ENCODE measurements around the gene WDR31.
"Not testable (repeated sequence)": the region's sequence is repeated elsewhere in the genome, so short reads cannot be mapped to it uniquely, and the experiment has no call there.

The WDR31 gene

GRCh38 chr9:113376634-113377567 lies 36.8 kb upstream of the WDR31 start, which contains the start of gene HDHD3:
HDHD3 (minus strand) TSS chr9:113376986; CDS start chr9:113374354, 2,632 bp downstream.
- Histone ChIP-seq H3K4me3 (ENCODE audit: low read depth in 1 of 2, low read length in 2 of 2) (peak within 1 kb of the TSS; percentile 40 to 78), H3K9ac (ENCODE audit: low read length) (peak within 1 kb of the TSS; percentile 57), H3K27ac (ENCODE audit: low read depth, low read length) (peak within 1 kb of the TSS; percentile 71), H3K9me3 (ENCODE audit: low read length) (no peaks in the 10 kb centered on the region), H3K4me1 (ENCODE audit: insufficient read depth, low read length) (peaks cover 10% of the 10 kb centered on the region), H3K27me3 (ENCODE audit: control insufficient read depth in 1 of 2, insufficient read depth in 2 of 2, low read length in 2 of 2) (no peaks in the 10 kb centered on the region), H3K36me3 (ENCODE audit: insufficient read depth, low read length) (peaks cover 17% of the 10 kb centered on the region)

GRCh38 chr9:113375057-113376023 lies 35.3 kb upstream of the WDR31 start:
- peak overlapping the region in 1 of 2 donors; percentile 78 for H3K4me3 ChIP-seq (ENCODE audit: low read depth in 1 of 2, low read length in 2 of 2)
- no peak overlapping the region for H3K27ac ChIP-seq (ENCODE audit: low read depth, low read length)
- no peaks in the 10 kb centered on the region for H3K27me3 ChIP-seq (ENCODE audit: control insufficient read depth in 1 of 2, insufficient read depth in 2 of 2, low read length in 2 of 2)
- H3K9me3 ChIP-seq (ENCODE audit: low read length), result no peaks in the 10 kb centered on the region
- peaks cover 10% of the 10 kb centered on the region for H3K4me1 ChIP-seq (ENCODE audit: insufficient read depth, low read length)
- peaks cover 17% of the 10 kb centered on the region for H3K36me3 ChIP-seq (ENCODE audit: insufficient read depth, low read length)
- no peak overlapping the region for H3K9ac ChIP-seq (ENCODE audit: low read length)

GRCh38 chr9:113373676-113374392 lies 33.8 kb upstream of the WDR31 start:
- peaks cover 10% of the 10 kb centered on the region for H3K4me1 ChIP-seq (ENCODE audit: insufficient read depth, low read length)

GRCh38 chr9:113373256-113373655 lies 33.2 kb upstream of the WDR31 start:
- Histone ChIP-seq H3K9me3 (ENCODE audit: low read length) (no peaks in the 10 kb centered on the region), H3K27me3 (ENCODE audit: control insufficient read depth in 1 of 2, insufficient read depth in 2 of 2, low read length in 2 of 2) (no peaks in the 10 kb centered on the region), H3K4me1 (ENCODE audit: insufficient read depth, low read length) (peaks cover 10% of the 10 kb centered on the region), H3K9ac (ENCODE audit: low read length) (no peak overlapping the region), H3K27ac (ENCODE audit: low read depth, low read length) (no peak overlapping the region), H3K4me3 (ENCODE audit: low read depth in 1 of 2, low read length in 2 of 2) (no peak overlapping the region), H3K36me3 (ENCODE audit: insufficient read depth, low read length) (peaks cover 17% of the 10 kb centered on the region)

More at GRCh38 chr9:113373676-113374392, 33.8 kb upstream of the WDR31 start:
- no peak overlapping the region for H3K4me3 ChIP-seq (ENCODE audit: low read depth in 1 of 2, low read length in 2 of 2)
- H3K9ac ChIP-seq (ENCODE audit: low read length), result no peak overlapping the region
- no peaks in the 10 kb centered on the region for H3K9me3 ChIP-seq (ENCODE audit: low read length)
- no peaks in the 10 kb centered on the region for H3K27me3 ChIP-seq (ENCODE audit: control insufficient read depth in 1 of 2, insufficient read depth in 2 of 2, low read length in 2 of 2)
- H3K27ac ChIP-seq (ENCODE audit: low read depth, low read length), result no peak overlapping the region
- peaks cover 17% of the 10 kb centered on the region for H3K36me3 ChIP-seq (ENCODE audit: insufficient read depth, low read length)

- H3K4me3 ChIP-seq (ENCODE audit: low read depth in 1 of 2, low read length in 2 of 2), result no peak overlapping the region
- H3K27ac ChIP-seq (ENCODE audit: low read depth, low read length), result no peak overlapping the region
- no peak overlapping the region for H3K9ac ChIP-seq (ENCODE audit: low read length)
- H3K4me1 ChIP-seq (ENCODE audit: insufficient read depth, low read length), result peaks cover 10% of the 10 kb centered on the region
- no peaks in the 10 kb centered on the region for H3K9me3 ChIP-seq (ENCODE audit: low read length)
- peaks cover 17% of the 10 kb centered on the region for H3K36me3 ChIP-seq (ENCODE audit: insufficient read depth, low read length)
- no peaks in the 10 kb centered on the region for H3K27me3 ChIP-seq (ENCODE audit: control insufficient read depth in 1 of 2, insufficient read depth in 2 of 2, low read length in 2 of 2)
Observed at GRCh38 chr9:113372059-113372458, 32.0 kb upstream of the WDR31 start.

GRCh38 chr9:113370806-113371325 lies 30.8 kb upstream of the WDR31 start:
- H3K4me1 ChIP-seq (ENCODE audit: insufficient read depth, low read length), result peaks cover 7% of the 10 kb centered on the region
- no peak overlapping the region for H3K4me3 ChIP-seq (ENCODE audit: low read depth in 1 of 2, low read length in 2 of 2)
- peaks cover 17% of the 10 kb centered on the region for H3K36me3 ChIP-seq (ENCODE audit: insufficient read depth, low read length)
- no peaks in the 10 kb centered on the region for H3K27me3 ChIP-seq (ENCODE audit: control insufficient read depth in 1 of 2, insufficient read depth in 2 of 2, low read length in 2 of 2)
- H3K27ac ChIP-seq (ENCODE audit: low read depth, low read length), result no peak overlapping the region
- H3K9ac ChIP-seq (ENCODE audit: low read length), result no peak overlapping the region
- H3K9me3 ChIP-seq (ENCODE audit: low read length), result no peaks in the 10 kb centered on the region

GRCh38 chr9:113369855-113370140 lies 29.7 kb upstream of the WDR31 start:
- H3K27ac ChIP-seq (ENCODE audit: low read depth, low read length), result no peak overlapping the region
- H3K9ac ChIP-seq (ENCODE audit: low read length), result no peak overlapping the region
- H3K27me3 ChIP-seq (ENCODE audit: control insufficient read depth in 1 of 2, insufficient read depth in 2 of 2, low read length in 2 of 2), result no peaks in the 10 kb centered on the region
- no peak overlapping the region for H3K4me3 ChIP-seq (ENCODE audit: low read depth in 1 of 2, low read length in 2 of 2)
- no peaks in the 10 kb centered on the region for H3K4me1 ChIP-seq (ENCODE audit: insufficient read depth, low read length)
- H3K9me3 ChIP-seq (ENCODE audit: low read length), result no peaks in the 10 kb centered on the region
- peaks cover 17% of the 10 kb centered on the region for H3K36me3 ChIP-seq (ENCODE audit: insufficient read depth, low read length)

- no peak overlapping the region for H3K4me3 ChIP-seq (ENCODE audit: low read depth in 1 of 2, low read length in 2 of 2)
- no peaks in the 10 kb centered on the region for H3K9me3 ChIP-seq (ENCODE audit: low read length)
- no peaks in the 10 kb centered on the region for H3K4me1 ChIP-seq (ENCODE audit: insufficient read depth, low read length)
- no peak overlapping the region for H3K27ac ChIP-seq (ENCODE audit: low read depth, low read length)
- peaks cover 12% of the 10 kb centered on the region for H3K36me3 ChIP-seq (ENCODE audit: insufficient read depth, low read length)
- no peaks in the 10 kb centered on the region for H3K27me3 ChIP-seq (ENCODE audit: control insufficient read depth in 1 of 2, insufficient read depth in 2 of 2, low read length in 2 of 2)
- no peak overlapping the region for H3K9ac ChIP-seq (ENCODE audit: low read length)
Observed at GRCh38 chr9:113368982-113369854, 29.1 kb upstream of the WDR31 start.

GRCh38 chr9:113368348-113368981 lies 28.4 kb upstream of the WDR31 start:
- Histone ChIP-seq H3K4me3 (ENCODE audit: low read depth in 1 of 2, low read length in 2 of 2) (no peak overlapping the region), H3K9me3 (ENCODE audit: low read length) (no peaks in the 10 kb centered on the region), H3K36me3 (ENCODE audit: insufficient read depth, low read length) (peaks cover 5% of the 10 kb centered on the region), H3K9ac (ENCODE audit: low read length) (no peak overlapping the region), H3K27me3 (ENCODE audit: control insufficient read depth in 1 of 2, insufficient read depth in 2 of 2, low read length in 2 of 2) (no peaks in the 10 kb centered on the region), H3K27ac (ENCODE audit: low read depth, low read length) (no peak overlapping the region), H3K4me1 (ENCODE audit: insufficient read depth, low read length) (no peaks in the 10 kb centered on the region)

GRCh38 chr9:113365652-113366051 lies 25.6 kb upstream of the WDR31 start:
- H3K36me3 ChIP-seq (ENCODE audit: insufficient read depth, low read length); H3K9ac ChIP-seq (ENCODE audit: low read length); H3K27ac ChIP-seq (ENCODE audit: low read depth, low read length): not testable (repeated sequence)

More at GRCh38 chr9:113365652-113366051, 25.6 kb upstream of the WDR31 start:
- H3K4me1 ChIP-seq (ENCODE audit: insufficient read depth, low read length); H3K27me3 ChIP-seq (ENCODE audit: control insufficient read depth in 1 of 2, insufficient read depth in 2 of 2, low read length in 2 of 2); H3K9me3 ChIP-seq (ENCODE audit: low read length); H3K4me3 ChIP-seq (ENCODE audit: low read depth in 1 of 2, low read length in 2 of 2): not testable (repeated sequence)

All from muscle layer of colon (tissue), 2 donors.